ENCODE measurements around the gene TP53TG5.

Gene TP53TG5

GRCh38 chr20:45405571-45406259, 27.6 kb upstream of the TP53TG5 start:
- DNase-seq = no peak

DNA sequence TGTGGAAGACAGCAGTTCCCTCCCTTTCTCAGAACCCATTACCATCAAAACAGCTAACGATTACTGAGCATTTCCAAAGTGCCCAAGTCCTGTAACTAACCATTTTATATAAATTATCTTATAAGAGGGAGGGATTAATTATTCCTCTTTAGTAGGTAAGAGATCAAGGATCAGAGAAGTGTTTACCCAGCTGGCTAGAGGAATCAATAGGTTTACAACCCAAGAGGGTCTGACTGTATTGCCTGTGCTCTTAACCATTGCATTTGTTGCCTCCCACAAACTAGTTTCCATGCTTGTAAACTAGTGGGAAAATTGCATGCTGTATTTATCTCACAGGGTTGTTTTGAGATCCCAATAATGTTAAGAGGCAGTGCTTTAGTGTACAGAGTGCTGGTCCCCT, 26.3 kb upstream of the TP53TG5 start:
- DNase-seq = no peak

DNA sequence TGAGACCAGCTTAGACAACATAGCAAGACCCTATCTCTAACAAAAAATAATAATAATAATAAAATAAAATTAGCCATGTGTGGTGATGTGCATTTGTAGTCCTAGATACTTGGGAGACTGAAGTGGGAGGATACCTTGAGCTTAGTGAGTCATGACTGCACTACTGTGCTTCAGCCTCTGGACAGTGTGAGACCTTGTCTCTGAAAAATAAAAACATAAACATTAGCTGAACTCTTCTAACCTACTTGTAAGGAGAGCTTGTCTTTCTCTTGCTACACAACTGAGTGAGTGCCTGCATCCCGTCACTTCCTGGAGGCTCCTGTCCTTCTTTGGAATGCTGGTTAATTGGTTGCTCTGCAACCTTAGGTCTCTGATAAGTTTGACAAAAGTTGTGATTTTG, 24.8 kb upstream of the TP53TG5 start:
- DNase-seq = no peak

GRCh38 chr20:45400346-45401031, 22.4 kb upstream of the TP53TG5 start:
- DNase-seq = no peak

DNA sequence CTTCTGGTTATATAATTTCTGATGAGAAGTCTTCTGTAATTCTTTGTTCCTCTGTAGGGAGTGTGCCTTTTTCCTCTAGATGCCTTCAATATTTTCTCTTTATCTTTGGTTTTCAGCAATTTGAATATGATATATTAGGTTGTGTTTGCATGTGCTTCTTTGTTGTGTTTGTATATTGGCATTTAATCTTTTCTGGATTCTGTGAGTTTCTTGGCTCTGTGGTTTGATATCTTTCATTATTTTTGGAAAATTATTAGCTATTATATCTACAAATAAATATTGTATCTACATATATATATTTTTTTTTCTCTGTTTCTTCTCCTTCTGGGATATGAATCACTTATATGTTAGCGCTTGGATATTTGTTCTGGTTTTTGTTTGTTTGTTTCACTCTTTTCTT, 20.9 kb upstream of the TP53TG5 start:
- no peak for DNase-seq

DNA sequence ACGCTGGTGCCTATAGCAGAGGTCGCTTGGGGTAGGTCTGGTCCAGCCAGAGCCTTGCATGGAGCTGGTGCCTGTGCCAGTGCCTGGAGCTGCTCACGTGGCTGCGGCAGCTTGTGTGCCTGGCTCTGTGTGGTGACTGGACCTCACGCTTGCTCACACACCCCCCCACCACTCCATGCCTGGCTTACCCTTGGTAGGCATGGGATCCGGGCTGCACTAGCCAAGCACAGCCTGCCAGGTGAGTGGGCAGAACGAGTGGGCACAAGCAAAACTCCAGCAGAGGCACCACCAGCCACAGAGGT, 16.9 kb upstream of the TP53TG5 start:
- DNase-seq = no peak

GRCh38 chr20:45394221-45395113, 16.3 kb upstream of the TP53TG5 start:
- no peak for DNase-seq

DNA sequence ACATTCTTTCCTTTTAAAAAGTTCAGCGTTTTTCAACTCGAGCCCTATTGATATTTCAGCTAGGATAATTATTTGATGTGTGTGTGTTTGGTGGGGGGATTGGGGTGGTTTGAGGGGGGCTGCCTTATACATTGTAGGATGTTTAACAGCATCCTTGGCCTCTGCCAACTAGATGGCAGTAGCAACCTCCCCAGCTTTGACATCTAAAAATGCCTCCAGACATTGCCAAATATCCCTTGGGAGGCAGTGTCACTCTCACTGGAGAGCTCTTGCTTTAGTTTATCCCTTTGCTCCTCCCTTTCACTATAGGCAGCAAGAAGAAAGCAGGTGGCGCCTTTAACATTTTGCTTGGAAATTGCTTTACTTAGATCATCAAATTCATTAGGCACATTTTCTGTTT, 14.6 kb upstream of the TP53TG5 start:
- DNase-seq = no peak

- no peak for DNase-seq
Observed at GRCh38 chr20:45391559-45391958, 13.4 kb upstream of the TP53TG5 start.

DNA sequence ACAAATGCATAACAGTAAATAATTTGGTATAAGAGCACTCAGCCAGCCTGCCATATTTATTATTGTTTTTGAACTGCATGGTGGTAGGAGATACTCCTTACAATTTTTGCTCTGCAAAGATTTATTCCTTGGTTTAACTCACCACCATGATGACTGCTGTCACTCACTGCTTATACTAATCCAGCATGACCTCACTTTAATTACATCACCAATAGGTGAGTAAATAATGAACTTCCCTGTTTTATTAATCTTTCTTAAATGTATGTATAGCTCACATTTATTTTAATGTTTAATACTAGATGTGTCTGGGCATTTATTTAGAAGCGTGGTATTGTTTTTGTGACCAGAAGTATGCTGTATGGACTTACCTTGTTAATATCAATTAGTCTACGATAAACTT, 12.8 kb upstream of the TP53TG5 start:
- DNase-seq = no peak

DNA sequence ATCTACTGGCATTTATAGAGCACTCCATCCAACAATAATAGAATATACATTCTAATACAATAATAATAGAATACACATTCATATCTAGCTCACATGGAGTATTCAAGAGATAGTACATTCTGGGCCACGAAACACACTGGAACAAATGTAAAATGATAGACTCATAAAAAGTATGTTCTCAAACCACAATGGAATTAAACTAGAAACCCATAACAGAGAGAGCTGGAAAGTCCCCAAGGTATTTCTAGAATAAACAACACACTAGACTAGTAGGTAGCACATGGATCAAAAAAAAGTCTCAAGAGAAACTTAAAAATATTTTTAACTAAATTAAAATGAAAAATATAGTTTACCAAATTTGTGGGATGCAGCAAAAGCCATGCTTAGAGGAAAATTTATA, 9.1 kb upstream of the TP53TG5 start:
- no peak for DNase-seq

GRCh38 chr20:45377269-45377668, 856 bp downstream of the TP53TG5 start:
- DNase-seq = no peak

DNA sequence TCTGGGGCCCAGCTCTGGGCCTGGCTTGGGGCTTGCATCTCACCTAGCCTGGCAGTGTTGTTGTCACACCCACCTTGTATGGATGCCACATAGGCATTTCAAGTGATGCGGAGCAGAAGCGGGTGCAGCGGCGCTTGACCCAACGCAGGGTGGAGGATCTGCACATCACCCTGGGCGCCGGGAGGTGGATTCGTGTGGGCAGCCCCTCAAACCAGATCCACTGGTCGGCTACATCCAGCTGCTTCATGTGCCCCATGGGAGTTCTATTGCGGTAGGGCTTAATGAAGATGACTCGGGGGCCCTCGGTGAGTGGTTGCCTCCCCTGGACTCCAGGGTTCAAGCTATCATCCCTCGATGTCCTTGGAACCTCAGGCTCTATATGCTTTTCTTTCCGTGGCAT, 3.2 kb downstream of the TP53TG5 start:
- no peak for DNase-seq

GRCh38 chr20:45374101-45374467, 4.0 kb downstream of the TP53TG5 start:
- no peak for DNase-seq

DNA sequence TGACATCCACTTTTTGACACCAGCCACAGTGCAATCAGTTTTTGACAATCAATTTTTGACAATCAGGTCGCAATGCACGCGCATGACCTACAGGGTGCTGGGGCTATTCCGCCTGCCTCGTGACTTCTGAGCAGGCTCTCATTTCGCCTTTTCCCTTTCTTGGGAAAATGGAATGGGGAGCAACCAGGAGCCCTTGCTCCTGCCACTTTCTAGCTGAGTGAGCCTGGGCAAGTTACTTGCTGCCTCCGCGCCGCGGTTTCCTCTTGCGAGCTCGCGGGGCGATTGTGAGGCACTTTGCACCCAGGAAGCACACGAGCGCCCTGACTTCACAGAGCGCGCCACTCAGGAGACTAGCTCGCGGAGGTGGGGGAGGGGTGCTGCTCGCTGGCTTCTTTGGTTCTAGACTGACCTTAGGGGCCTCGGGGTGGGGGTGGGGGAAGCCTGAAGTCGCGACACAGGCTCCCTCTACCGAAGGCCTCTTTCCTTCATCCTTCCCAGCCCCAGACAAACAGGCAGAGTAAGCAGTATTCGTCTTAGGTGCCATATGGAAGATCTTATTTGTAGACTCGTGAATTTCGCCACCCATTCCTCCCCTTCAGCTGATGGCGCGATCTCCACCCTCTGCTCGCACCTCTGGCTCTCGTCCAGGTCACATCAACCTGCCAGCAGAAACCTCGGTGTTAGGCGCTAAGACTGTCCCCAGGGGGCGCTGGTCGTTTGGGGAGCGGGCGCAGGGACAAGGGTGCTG, 4.6 kb downstream of the TP53TG5 start:
- peak; percentile 77 to 84 (median 81) for DNase-seq

GRCh38 chr20:45372646-45373352, 5.3 kb downstream of the TP53TG5 start:
- DNase-seq = no peak

DNA sequence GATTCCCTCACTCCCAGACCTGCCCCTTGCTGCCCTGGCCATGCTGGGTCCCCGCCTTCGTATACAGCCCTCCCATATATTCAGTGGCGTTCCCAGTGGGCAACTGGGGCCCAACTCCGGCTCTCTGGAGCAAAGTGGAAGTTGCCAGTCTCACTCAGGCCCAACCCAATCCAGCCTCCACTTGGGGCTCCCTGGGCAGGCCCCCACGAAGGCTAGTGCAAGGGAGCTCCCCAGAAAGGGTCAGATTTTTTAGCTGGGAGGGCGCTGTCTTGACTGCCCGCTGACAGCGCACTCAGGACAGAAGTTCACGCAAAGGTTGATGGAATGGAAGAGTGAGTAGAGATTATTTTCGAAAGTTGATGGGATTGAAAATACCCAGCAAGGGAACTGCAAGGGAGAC, 5.9 kb downstream of the TP53TG5 start:
- DNase-seq = no peak

DNA sequence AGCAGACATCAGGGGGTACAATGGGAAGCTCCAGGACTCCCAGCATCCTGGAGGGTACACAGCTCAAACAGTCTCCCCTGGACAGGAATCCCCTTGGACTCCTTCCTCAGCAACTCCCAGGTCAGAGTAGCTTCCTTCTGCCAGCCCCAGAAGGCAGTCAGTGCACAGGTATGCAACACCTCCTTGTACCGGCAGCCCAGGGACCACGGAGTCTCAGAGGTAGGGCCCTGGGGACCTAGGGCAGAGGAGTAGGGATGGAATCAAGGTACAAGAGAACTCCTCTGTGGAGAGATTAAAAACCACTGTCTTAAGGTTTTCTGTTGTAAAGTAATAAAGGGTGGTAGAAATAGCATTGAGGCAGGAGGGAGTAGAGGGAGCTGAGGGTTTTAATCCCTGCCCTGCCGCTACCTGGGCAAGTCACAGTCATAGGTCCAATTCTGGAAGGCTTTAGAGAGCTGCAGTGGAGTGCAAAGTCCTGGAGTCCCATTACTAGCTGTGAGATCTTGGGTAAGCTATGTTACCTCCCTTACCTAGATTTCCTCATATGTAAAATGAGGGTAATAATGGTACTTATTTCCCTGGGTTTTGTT, 7.5 kb downstream of the TP53TG5 start:
- no peak for DNase-seq

DNA sequence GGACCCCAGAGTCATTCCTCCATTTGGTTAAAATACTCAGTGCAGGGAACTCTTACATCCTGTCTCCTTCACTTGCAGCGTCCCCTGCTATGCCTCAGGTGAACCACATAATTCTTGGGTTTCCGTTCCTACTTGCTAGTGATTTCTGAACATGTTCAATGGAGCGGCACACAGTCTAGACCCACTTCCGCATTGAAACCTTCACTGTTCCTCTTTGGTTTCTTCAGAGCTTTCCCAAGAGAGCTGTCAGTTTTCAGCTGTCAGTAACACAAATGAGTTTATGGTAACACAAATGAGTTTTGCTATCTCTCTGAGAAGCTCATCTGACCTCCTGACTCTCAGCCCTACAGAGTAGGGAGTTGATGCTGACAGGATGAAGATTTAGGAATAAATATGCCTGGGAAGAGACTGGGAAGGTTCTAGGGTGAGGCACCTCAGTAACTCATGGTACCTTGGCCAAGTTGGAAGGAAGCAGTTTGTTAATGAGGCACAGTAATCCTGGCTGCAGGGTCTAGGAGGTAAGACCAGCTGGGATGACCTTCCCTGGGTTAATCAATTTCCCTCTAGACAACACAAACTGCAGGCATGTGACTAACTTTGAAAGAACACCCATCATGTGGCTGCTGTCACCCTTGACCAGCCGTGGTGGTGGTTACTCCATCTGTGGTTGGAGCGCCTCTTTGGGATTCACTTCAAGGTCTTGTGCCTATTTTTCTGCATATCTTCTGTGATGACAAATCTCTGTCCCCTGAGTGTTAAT, 9.7 kb downstream of the TP53TG5 start:
- no peak for DNase-seq

- no peak for DNase-seq
Observed at GRCh38 chr20:45367126-45367525, 11.0 kb downstream of the TP53TG5 start.

DNA sequence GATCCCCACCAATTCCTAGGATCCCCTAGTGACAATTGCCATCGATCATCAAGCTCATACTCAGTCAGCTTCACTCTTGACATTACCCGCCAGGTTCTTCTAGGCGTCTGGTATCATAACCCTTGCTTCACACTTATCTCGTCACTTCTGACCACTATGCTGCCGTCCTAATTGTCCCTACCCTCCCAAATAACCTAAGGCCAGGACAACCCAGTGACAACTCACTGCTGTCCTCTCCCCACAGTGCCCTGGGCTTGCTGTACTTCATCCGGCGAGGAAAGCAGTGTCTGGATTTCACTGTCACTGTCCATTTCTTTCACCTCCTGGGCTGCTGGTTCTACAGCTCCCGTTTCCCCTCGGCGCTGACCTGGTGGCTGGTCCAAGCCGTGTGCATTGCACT, 11.5 kb downstream of the TP53TG5 start:
- DNase-seq = no peak

DNA sequence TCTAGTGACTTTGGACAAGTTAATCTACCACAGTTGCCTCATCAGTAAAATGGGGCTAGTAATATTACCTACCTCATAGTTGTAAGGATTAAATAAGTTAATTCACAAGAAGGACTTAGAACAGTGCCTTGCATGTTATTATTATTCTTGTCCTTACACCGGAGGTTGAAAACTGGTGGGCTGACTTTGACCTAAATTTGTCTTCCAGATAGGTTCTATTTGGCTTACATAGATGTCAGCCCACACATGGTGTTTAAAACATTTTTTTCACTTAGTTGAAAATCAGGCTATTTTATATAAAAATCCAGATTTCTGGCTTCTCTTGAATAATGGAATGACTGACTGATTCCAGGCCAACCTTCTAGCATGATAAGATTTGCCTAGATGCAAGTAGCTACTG, 11.9 kb downstream of the TP53TG5 start:
- DNase-seq = no peak
